Stomach (tissue), 4 donors: ENCODE results near the gene ZNF469.

Experiments
- CTCF ChIP-seq, 7 experiments: fragments of 450-650 bp in 4 of 7; fragments of 200-600 bp in 3 of 7; sonication (generic) in 3 of 7; IDR thresholded peaks; one replicate each; pipeline ENCODE4 v1.5.1; 2016 to 2019; ENCODE audit warnings: antibody characterized with exemption in 7 of 7, control low read depth in 2 of 7, mild to moderate bottlenecking in 1 of 7
- POLR2A ChIP-seq, 4 donors: fragments of 450-650 bp; IDR thresholded peaks; one replicate each; pipeline ENCODE4 v1.6.1; 2016; ENCODE audit warnings: antibody characterized with exemption in 4 of 4, control low read depth in 2 of 4, mild to moderate bottlenecking in 1 of 4, moderate library complexity in 1 of 4
- POLR2AphosphoS5 ChIP-seq, 3 donors: sonication (generic); formaldehyde crosslinking; IDR thresholded peaks; one replicate each; pipeline ENCODE4 v1.6.1; 2016; ENCODE audit warnings: antibody characterized with exemption in 3 of 3

- TF ChIP-seq POLR2A (IDR thresholded peaks at IDR 0.05) (no peak), CTCF (IDR thresholded peaks at IDR 0.05) (no peak), POLR2AphosphoS5 (IDR thresholded peaks at IDR 0.05) (no peak)
Observed at GRCh38 chr16:88346680-88347505, 35.9 kb upstream of the ZNF469 start.
